Gastrocnemius medialis (tissue), 4 donors: ENCODE data around the gene SLC16A10. TPM values are rescaled to one million over a fixed set of nuclear protein-coding genes. Genes with fewer than 3 reads are reported as not detected.
"Not testable (repeated sequence)": the region's sequence is repeated elsewhere in the genome, so short reads cannot be mapped to it uniquely, and the experiment has no call there.

Source experiments
- ATAC-seq, 2 donors: fragments of 150-250 bp; one replicate each; pipeline ENCODE4 v1.9.1; 2016
- DNase-seq, 2 donors: peaks; one replicate each; pipeline ENCODE4 v3.0.0-alpha.2; 2019
- H3K27ac ChIP-seq, 4 donors: fragments of 200-600 bp; sonication (generic); 1 replicate in 1 of 4; 2 replicates in 3 of 4; pipeline ENCODE4 v1.5.1; 2016 to 2018; ENCODE audit warnings: mild to moderate bottlenecking in 2 of 4, moderate library complexity in 1 of 4
- H3K27me3 ChIP-seq, 3 donors: fragments of 200-600 bp; sonication (generic) in 2 of 3; 1 replicate in 1 of 3; 2 replicates in 2 of 3; pipeline versions ENCODE4 v1.5.1 to v1.6.0; 2016 to 2019; ENCODE audit warnings: mild to moderate bottlenecking in 1 of 3, moderate library complexity in 1 of 3
- H3K36me3 ChIP-seq, 2 donors: fragments of 200-600 bp; sonication (generic) in 1 of 2; one replicate each; pipeline ENCODE4 v1.5.1; 2017 to 2018
- H3K4me1 ChIP-seq, 2 donors: fragments of 200-600 bp; sonication (generic) in 1 of 2; one replicate each; pipeline ENCODE4 v1.5.1; 2016 to 2017; ENCODE audit warnings: mild to moderate bottlenecking in 2 of 2
- H3K4me3 ChIP-seq, 4 donors: fragments of 200-600 bp; sonication (generic) in 3 of 4; 1 replicate in 1 of 4; 2 replicates in 3 of 4; pipeline ENCODE4 v1.5.1; 2016 to 2019; ENCODE audit warnings: mild to moderate bottlenecking in 2 of 4
- H3K9me3 ChIP-seq, 3 donors: fragments of 200-600 bp; sonication (generic) in 2 of 3; 1 replicate in 1 of 3; 2 replicates in 2 of 3; pipeline ENCODE4 v1.5.1; 2016 to 2019
- POLR2A ChIP-seq, 2 donors: fragments of 450-650 bp; IDR thresholded peaks; one replicate each; pipeline ENCODE4 v1.6.1; 2017; ENCODE audit warnings: antibody characterized with exemption in 2 of 2, mild to moderate bottlenecking in 2 of 2, moderate library complexity in 2 of 2
- in situ Hi-C, 4 donors: fragments of 200-750 bp; cut with MboI; loops; one replicate each; pipeline versions ENCODE4 v1.15.0 to v1.8.0; 2017; ENCODE audit warnings: low sequenced_read_pairs in 4 of 4
- intact Hi-C: fragments of 100-400 bp; cut with DNase I; formaldehyde crosslinking; loops from one replicate; pipeline ENCODE4 v1.15.1; 2023; ENCODE audit warnings: low total_unique reads
- total RNA-seq, 4 donors: library from RNA; depleted of rRNA; stranded (reverse); fragments of >200 nt; gene quantifications; one replicate each; pipeline versions ENCODE4 v1.1.0 to v1.2.3, GENCODE V29; 2016
- TF ChIP-seq, protein P1 (sequence below), 5 experiments: fragments of 450-650 bp in 3 of 5; fragments of 200-600 bp in 2 of 5; sonication (generic) in 2 of 5; IDR thresholded peaks in 4 of 5; conservative IDR thresholded peaks in 1 of 5; 1 replicate in 4 of 5; 2 replicates in 1 of 5; pipeline ENCODE4 v1.5.1; 2016 to 2019; ENCODE audit warnings: antibody characterized with exemption in 5 of 5, mild to moderate bottlenecking in 3 of 5, moderate library complexity in 3 of 5

Gene SLC16A10
- total RNA-seq, 4 donors from 2014 or later = 81.5 to 167 (median 144) TPM

DNA sequence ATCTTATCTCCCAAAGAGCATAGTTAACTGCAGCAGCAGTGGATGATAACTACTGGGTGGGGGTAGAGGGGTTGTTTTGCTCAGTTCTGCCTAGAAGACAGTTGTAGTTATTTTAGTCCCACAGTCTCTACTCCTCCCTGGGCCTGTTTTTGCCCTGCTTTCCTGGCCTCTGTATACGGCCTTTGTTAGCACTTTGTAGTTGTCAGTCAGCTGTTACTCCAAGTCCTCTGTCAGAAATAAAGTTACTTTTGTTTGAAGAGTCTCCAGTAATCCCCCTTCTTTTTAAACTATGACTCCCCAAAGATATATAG, 113.9 kb downstream of the SLC16A10 start:
- no peaks in the 10 kb centered on the region for H3K9me3 ChIP-seq
- H3K36me3 ChIP-seq = peaks cover 0 to 7% of the 10 kb centered on the region in 2 donors
- peak overlapping the region in 2 of 4 donors; percentile 3 to 36 for H3K27ac ChIP-seq
- H3K4me1 ChIP-seq = peaks cover 15 to 22% of the 10 kb centered on the region in 2 donors
- intact Hi-C loops (no loop called here), in situ Hi-C loops (loop anchor here in 2 of 4 donors (25.0 kb wide), 2 partner anchors 139 to 664 kb away; no protein-coding TSS in a partner anchor)
- H3K27me3 ChIP-seq = no peaks in the 10 kb centered on the region
- TF ChIP-seq, protein P1, sequence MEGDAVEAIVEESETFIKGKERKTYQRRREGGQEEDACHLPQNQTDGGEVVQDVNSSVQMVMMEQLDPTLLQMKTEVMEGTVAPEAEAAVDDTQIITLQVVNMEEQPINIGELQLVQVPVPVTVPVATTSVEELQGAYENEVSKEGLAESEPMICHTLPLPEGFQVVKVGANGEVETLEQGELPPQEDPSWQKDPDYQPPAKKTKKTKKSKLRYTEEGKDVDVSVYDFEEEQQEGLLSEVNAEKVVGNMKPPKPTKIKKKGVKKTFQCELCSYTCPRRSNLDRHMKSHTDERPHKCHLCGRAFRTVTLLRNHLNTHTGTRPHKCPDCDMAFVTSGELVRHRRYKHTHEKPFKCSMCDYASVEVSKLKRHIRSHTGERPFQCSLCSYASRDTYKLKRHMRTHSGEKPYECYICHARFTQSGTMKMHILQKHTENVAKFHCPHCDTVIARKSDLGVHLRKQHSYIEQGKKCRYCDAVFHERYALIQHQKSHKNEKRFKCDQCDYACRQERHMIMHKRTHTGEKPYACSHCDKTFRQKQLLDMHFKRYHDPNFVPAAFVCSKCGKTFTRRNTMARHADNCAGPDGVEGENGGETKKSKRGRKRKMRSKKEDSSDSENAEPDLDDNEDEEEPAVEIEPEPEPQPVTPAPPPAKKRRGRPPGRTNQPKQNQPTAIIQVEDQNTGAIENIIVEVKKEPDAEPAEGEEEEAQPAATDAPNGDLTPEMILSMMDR (IDR thresholded peaks at IDR 0.05 in 4 of 5, conservative IDR thresholded peaks at IDR 0.05 in 1 of 5) = no peak
- no peak for TF ChIP-seq POLR2A (IDR thresholded peaks at IDR 0.05)
- H3K4me3 ChIP-seq = no peak overlapping the region
- no peak for ATAC-seq
- DNase-seq = no peak

DNA sequence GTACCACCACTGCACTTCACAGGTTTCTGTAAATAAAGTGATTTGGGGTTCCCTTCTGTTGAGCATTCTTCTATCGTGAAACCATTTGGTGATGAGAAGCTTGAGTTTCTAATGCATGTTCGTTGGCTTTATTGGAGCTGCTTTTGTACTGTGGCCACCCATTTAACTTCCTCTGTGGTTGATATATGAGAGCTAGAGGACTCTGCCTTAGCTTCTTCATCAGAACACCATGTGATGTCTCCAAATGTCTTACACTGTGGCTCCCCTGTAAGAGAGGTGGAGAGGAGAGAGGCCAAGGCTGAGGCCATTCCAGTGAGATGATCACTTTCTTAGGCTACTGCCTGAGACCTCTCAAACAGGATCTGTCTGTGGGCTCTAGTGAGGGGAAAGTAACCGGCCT, 114.5 kb downstream of the SLC16A10 start:
- ATAC-seq = no peak
- H3K4me3 ChIP-seq = no peak overlapping the region
- DNase-seq = no peak
- H3K27ac ChIP-seq = peak overlapping the region; percentile 3 to 36 (median 30)
- peaks cover 15 to 22% of the 10 kb centered on the region in 2 donors for H3K4me1 ChIP-seq
- H3K9me3 ChIP-seq = no peaks in the 10 kb centered on the region
- intact Hi-C loops = no loop called here
- in situ Hi-C loops = loop anchor here in 2 of 4 donors (25.0 kb wide), 2 partner anchors 139 to 664 kb away; no protein-coding TSS in a partner anchor
- H3K36me3 ChIP-seq = peaks cover 0 to 7% of the 10 kb centered on the region in 2 donors
- no peaks in the 10 kb centered on the region for H3K27me3 ChIP-seq
- TF ChIP-seq, protein P1 (IDR thresholded peaks at IDR 0.05 in 4 of 5, conservative IDR thresholded peaks at IDR 0.05 in 1 of 5) = no peak
- no peak for TF ChIP-seq POLR2A (IDR thresholded peaks at IDR 0.05)

DNA sequence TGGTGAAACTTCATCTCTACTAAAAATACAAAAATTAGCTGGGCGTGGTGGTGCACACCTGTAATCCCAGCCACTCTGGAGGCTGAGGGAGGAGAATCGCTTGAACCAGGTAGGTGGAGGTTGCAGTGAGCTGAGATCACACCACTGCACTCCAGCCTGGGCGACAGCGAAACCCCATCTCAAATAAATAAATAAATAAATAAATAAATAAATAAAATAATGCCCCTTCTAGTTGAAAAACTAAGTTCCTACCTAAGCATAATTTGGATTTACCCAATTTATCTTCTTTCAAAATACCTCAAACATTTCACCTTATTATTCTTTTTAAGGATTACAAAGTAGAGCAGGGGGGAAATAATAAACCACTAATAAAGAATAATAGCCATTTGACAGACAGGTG, 116.2 kb downstream of the SLC16A10 start:
- intact Hi-C loops = not testable (repeated sequence)
- in situ Hi-C loops = loop anchor here in 2 of 4 donors (25.0 kb wide), 2 partner anchors 141 to 666 kb away; no protein-coding TSS in a partner anchor

DNA sequence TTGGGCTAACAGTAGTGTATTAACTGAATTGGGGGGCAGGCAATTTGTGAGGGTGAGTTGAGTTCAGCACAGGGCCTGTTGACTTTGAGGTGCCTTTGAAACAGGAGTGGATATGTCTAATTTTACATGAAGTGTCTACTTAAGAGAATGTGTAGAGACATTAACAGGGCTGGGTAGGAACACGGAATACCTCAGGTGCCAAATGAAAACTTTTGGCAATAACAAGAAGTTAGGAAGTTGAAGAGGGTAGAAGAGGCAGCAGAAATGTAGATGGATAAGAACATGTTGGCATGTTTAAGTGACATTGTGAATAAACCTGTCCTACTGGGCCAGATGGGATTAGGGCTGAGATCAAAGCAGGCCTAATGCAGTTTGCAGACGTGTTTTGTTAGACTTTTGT, 117.0 kb downstream of the SLC16A10 start:
- in situ Hi-C loops = loop anchor here in 2 of 4 donors (25.0 kb wide), 2 partner anchors 142 to 667 kb away; no protein-coding TSS in a partner anchor
- Histone ChIP-seq H3K27me3 (no peaks in the 10 kb centered on the region), H3K9me3 (no peaks in the 10 kb centered on the region), H3K4me3 (no peak overlapping the region), H3K4me1 (peaks cover 18 to 25% of the 10 kb centered on the region in 2 donors), H3K36me3 (no peaks in the 10 kb centered on the region), H3K27ac (peak overlapping the region; percentile 25 to 69 (median 50))
- DNase-seq (no peak), ATAC-seq (peak in 1 of 2 donors; percentile 37)
- intact Hi-C loops = no loop called here
- TF ChIP-seq, protein P1 (IDR thresholded peaks at IDR 0.05 in 4 of 5, conservative IDR thresholded peaks at IDR 0.05 in 1 of 5) = no peak
- TF ChIP-seq POLR2A (IDR thresholded peaks at IDR 0.05) = no peak

More for the DNA sequence above, 116.2 kb downstream of the SLC16A10 start:
- not testable (repeated sequence) for DNase-seq, H3K36me3 ChIP-seq, H3K9me3 ChIP-seq, H3K27me3 ChIP-seq, H3K4me3 ChIP-seq, ATAC-seq
- Histone ChIP-seq H3K27ac (peak overlapping the region; percentile 25 to 69 (median 50)), H3K4me1 (peaks cover 18 to 22% of the 10 kb centered on the region in 2 donors)

DNA sequence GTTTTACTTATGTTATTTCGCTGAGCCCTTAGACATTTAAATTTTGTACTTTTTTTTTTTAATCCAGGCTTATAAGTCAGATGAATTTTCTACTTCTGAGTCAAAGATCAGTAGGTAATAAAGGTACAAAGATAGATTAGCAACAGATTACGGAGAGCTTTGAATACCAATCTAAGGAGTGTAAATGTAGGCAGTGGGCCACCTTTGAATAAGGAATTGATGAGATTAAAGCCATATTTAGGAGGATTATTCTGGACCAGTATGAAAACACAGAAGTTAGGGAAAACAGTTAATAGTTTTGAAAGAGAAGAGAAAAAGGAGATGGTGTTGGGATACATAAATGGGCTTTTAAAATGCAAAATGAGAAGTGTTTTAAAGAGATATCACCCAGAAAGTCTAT, 117.6 kb downstream of the SLC16A10 start:
- Histone ChIP-seq H3K27me3 (no peaks in the 10 kb centered on the region), H3K4me3 (no peak overlapping the region), H3K9me3 (no peaks in the 10 kb centered on the region), H3K27ac (peak overlapping the region in 3 of 4 donors; percentile 49 to 69 (median 50)), H3K4me1 (peaks cover 18 to 23% of the 10 kb centered on the region in 2 donors), H3K36me3 (no peaks in the 10 kb centered on the region)
- TF ChIP-seq POLR2A (IDR thresholded peaks at IDR 0.05) = no peak
- TF ChIP-seq, protein P1 (IDR thresholded peaks at IDR 0.05 in 4 of 5, conservative IDR thresholded peaks at IDR 0.05 in 1 of 5) = no peak
- DNase-seq = no peak
- no peak for ATAC-seq
- in situ Hi-C loops = loop anchor here in 2 of 4 donors (5.0 to 25.0 kb wide), 3 partner anchors 143 to 668 kb away; no protein-coding TSS in a partner anchor
- intact Hi-C loops = no loop called here
